HEK293 (cell line): ENCODE results near the gene SPART.

Experiments used
- BCL11B ChIP-seq: fragments of 450-650 bp; formaldehyde crosslinking; IDR thresholded peaks from 2 replicates; pipeline ENCODE4 v1.5.1; 2016; ENCODE audit warnings: low read depth, missing biosample characterization, missing genetic modification characterization
- IKZF3 ChIP-seq: fragments of 450-650 bp; IDR thresholded peaks from 2 replicates; pipeline ENCODE4 v1.5.0; 2018; ENCODE audit warnings: missing biosample characterization, mild to moderate bottlenecking, missing genetic modification characterization, moderate library complexity
- MEIS1 ChIP-seq: sonication (generic); formaldehyde crosslinking; IDR thresholded peaks from 2 replicates; pipeline ENCODE4 v1.8.1; 2022; ENCODE audit warnings: missing genetic modification reagents, mild to moderate bottlenecking, borderline replicate concordance
- YY1 ChIP-seq: fragments of 450-650 bp; formaldehyde crosslinking; IDR thresholded peaks from 2 replicates; pipeline ENCODE4 v1.5.1; 2018; ENCODE audit warnings: missing biosample characterization, missing genetic modification characterization
- ZFHX2 ChIP-seq: fragments of 450-650 bp; formaldehyde crosslinking; conservative IDR thresholded peaks from 2 replicates; pipeline ENCODE4 v1.5.1; 2016; ENCODE audit warnings: missing biosample characterization, missing genetic modification characterization
- ZNF174 ChIP-seq: fragments of 450-650 bp; formaldehyde crosslinking; IDR thresholded peaks from 2 replicates; pipeline ENCODE4 v1.5.0; 2017; ENCODE audit warnings: missing biosample characterization, mild to moderate bottlenecking, missing genetic modification characterization
- ZNF202 ChIP-seq: fragments of 450-650 bp; formaldehyde crosslinking; IDR thresholded peaks from 2 replicates; pipeline ENCODE4 v1.5.1; 2016; ENCODE audit warnings: missing biosample characterization, missing genetic modification characterization, borderline replicate concordance
- ZNF248 ChIP-seq: fragments of 450-650 bp; formaldehyde crosslinking; IDR thresholded peaks from 2 replicates; pipeline ENCODE4 v1.5.1; 2017; ENCODE audit warnings: missing biosample characterization, missing genetic modification characterization
- ZNF311 ChIP-seq: fragments of 450-650 bp; formaldehyde crosslinking; IDR thresholded peaks from 2 replicates; pipeline ENCODE4 v1.5.1; 2017; ENCODE audit warnings: missing biosample characterization, missing genetic modification characterization, borderline replicate concordance
- ZNF335 ChIP-seq: fragments of 450-650 bp; formaldehyde crosslinking; conservative IDR thresholded peaks from 2 replicates; pipeline ENCODE4 v1.5.1; 2016; ENCODE audit warnings: missing biosample characterization, missing genetic modification characterization
- ZNF449 ChIP-seq: fragments of 450-650 bp; formaldehyde crosslinking; IDR thresholded peaks from 2 replicates; pipeline ENCODE4 v1.5.1; 2017; ENCODE audit warnings: missing biosample characterization, mild to moderate bottlenecking, missing genetic modification characterization, moderate library complexity
- ZNF518A ChIP-seq: fragments of 450-650 bp; formaldehyde crosslinking; conservative IDR thresholded peaks from 2 replicates; pipeline ENCODE4 v1.5.1; 2016; ENCODE audit warnings: low read depth, missing biosample characterization, missing genetic modification characterization
- ZNF561 ChIP-seq: fragments of 450-650 bp; IDR thresholded peaks from 2 replicates; pipeline ENCODE4 v1.5.1; 2018; ENCODE audit warnings: missing biosample characterization, missing genetic modification characterization, borderline replicate concordance
- ZNF660 ChIP-seq: fragments of 450-650 bp; IDR thresholded peaks from 2 replicates; pipeline ENCODE4 v1.5.1; 2018; ENCODE audit warnings: missing biosample characterization, mild to moderate bottlenecking, missing genetic modification characterization
- ZNF704 ChIP-seq: fragments of 450-650 bp; formaldehyde crosslinking; IDR thresholded peaks from 2 replicates; pipeline ENCODE4 v1.5.1; 2016; ENCODE audit warnings: missing biosample characterization, missing genetic modification characterization
- ZNF776 ChIP-seq: fragments of 450-650 bp; formaldehyde crosslinking; IDR thresholded peaks from 2 replicates; pipeline ENCODE4 v1.5.0; 2017; ENCODE audit warnings: missing biosample characterization, missing genetic modification characterization, borderline replicate concordance
- ZNF777 ChIP-seq: fragments of 450-650 bp; formaldehyde crosslinking; IDR thresholded peaks from 2 replicates; pipeline ENCODE4 v1.5.1; 2017; ENCODE audit warnings: missing biosample characterization, missing genetic modification characterization, borderline replicate concordance
- ZNF791 ChIP-seq: fragments of 450-650 bp; formaldehyde crosslinking; IDR thresholded peaks from 2 replicates; pipeline ENCODE4 v1.5.1; 2016; ENCODE audit warnings: missing biosample characterization, missing genetic modification characterization
- ZNF843 ChIP-seq: fragments of 450-650 bp; formaldehyde crosslinking; IDR thresholded peaks from 2 replicates; pipeline ENCODE4 v1.5.1; 2016; ENCODE audit warnings: missing biosample characterization, missing genetic modification characterization
- TF ChIP-seq, protein P1 (sequence below): fragments of 450-650 bp; formaldehyde crosslinking; IDR thresholded peaks from 2 replicates; pipeline ENCODE4 v1.5.1; 2016; ENCODE audit warnings: missing biosample characterization, missing genetic modification characterization
- TF ChIP-seq, protein P2 (sequence below): fragments of 450-650 bp; formaldehyde crosslinking; IDR thresholded peaks from 2 replicates; pipeline ENCODE4 v1.5.1; 2016; ENCODE audit warnings: missing biosample characterization, missing genetic modification characterization
- TF ChIP-seq, protein P3 (sequence below): sonication (generic); formaldehyde crosslinking; IDR thresholded peaks from 2 replicates; pipeline ENCODE4 v1.8.1; 2022; ENCODE audit warnings: mild to moderate bottlenecking, moderate library complexity, missing genetic modification reagents
- TF ChIP-seq, protein P4 (sequence below): fragments of 450-650 bp; formaldehyde crosslinking; IDR thresholded peaks from 2 replicates; pipeline ENCODE4 v1.5.1; 2016; ENCODE audit warnings: missing biosample characterization, missing genetic modification characterization

The SPART gene

DNA sequence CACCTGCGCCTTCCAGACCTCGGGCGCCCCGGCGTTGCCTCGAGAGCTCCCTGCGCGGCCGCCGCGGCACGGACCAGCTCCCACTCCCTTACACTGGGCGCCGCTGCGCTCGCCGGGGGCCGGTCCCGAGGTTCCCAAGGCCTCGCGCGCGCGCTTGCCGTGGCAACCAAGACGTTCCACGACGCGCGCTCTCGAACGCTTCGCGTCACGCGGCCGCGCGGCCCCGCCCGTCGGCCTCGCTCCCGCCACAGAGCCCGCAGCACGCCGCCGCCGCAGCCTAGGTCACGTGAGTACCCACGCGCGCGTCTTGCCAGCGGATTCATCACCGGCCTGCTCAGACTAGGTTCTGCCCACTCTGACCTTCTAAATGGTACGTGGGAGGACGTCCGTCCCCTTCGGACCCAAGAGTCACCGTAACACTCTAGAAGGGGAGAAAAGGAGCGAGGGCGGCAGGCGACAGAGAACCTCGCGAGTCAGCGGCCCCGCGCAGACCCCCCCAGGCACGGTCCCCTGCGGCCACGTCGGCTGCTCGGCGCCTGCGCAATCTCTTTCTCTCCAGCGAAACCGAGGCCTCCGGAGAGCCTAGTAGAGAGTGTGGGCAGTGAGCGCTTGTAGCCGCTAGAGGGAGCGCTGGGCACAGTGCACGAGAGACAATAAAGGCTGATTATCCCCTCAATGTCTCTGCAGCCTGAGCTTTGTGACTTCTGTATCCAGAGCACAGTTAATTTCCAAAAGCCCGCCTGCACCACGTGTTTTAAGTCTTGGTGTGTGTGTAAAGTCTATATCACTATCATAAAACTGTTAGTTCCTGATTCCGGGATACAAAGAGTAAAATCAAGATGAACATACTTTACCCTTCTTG, at the start of gene SPART (continued):
- TF ChIP-seq, protein P1, sequence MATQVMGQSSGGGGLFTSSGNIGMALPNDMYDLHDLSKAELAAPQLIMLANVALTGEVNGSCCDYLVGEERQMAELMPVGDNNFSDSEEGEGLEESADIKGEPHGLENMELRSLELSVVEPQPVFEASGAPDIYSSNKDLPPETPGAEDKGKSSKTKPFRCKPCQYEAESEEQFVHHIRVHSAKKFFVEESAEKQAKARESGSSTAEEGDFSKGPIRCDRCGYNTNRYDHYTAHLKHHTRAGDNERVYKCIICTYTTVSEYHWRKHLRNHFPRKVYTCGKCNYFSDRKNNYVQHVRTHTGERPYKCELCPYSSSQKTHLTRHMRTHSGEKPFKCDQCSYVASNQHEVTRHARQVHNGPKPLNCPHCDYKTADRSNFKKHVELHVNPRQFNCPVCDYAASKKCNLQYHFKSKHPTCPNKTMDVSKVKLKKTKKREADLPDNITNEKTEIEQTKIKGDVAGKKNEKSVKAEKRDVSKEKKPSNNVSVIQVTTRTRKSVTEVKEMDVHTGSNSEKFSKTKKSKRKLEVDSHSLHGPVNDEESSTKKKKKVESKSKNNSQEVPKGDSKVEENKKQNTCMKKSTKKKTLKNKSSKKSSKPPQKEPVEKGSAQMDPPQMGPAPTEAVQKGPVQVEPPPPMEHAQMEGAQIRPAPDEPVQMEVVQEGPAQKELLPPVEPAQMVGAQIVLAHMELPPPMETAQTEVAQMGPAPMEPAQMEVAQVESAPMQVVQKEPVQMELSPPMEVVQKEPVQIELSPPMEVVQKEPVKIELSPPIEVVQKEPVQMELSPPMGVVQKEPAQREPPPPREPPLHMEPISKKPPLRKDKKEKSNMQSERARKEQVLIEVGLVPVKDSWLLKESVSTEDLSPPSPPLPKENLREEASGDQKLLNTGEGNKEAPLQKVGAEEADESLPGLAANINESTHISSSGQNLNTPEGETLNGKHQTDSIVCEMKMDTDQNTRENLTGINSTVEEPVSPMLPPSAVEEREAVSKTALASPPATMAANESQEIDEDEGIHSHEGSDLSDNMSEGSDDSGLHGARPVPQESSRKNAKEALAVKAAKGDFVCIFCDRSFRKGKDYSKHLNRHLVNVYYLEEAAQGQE (tag by site-specific recombination): no peak
- TF ChIP-seq ZNF660 (tag by site-specific recombination) (peak; percentile 70), ZNF776 (tag by site-specific recombination) (no peak), ZNF311 (tag by site-specific recombination) (no peak), ZNF791 (no peak), ZNF202 (tag by site-specific recombination) (no peak), ZNF518A (tag by site-specific recombination) (no peak), IKZF3 (tag by site-specific recombination) (no peak), ZFHX2 (peak; percentile 80), ZNF248 (tag by site-specific recombination) (no peak), YY1 (tag by site-specific recombination) (no peak), ZNF777 (tag by site-specific recombination) (no peak), MEIS1 (CRISPR knock-in tag) (no peak), BCL11B (tag by site-specific recombination) (no peak), ZNF335 (tag by site-specific recombination) (peak; percentile 53), ZNF174 (no peak), ZNF449 (tag by site-specific recombination) (no peak), ZNF704 (tag by site-specific recombination) (no peak), ZNF843 (tag by site-specific recombination) (no peak), ZNF561 (tag by site-specific recombination) (0 out of 2 replicates have a peak, but pooled peaks have one; percentile 45)
- TF ChIP-seq, protein P2, sequence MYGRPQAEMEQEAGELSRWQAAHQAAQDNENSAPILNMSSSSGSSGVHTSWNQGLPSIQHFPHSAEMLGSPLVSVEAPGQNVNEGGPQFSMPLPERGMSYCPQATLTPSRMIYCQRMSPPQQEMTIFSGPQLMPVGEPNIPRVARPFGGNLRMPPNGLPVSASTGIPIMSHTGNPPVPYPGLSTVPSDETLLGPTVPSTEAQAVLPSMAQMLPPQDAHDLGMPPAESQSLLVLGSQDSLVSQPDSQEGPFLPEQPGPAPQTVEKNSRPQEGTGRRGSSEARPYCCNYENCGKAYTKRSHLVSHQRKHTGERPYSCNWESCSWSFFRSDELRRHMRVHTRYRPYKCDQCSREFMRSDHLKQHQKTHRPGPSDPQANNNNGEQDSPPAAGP (tag by site-specific recombination): no peak
- TF ChIP-seq, protein P3, sequence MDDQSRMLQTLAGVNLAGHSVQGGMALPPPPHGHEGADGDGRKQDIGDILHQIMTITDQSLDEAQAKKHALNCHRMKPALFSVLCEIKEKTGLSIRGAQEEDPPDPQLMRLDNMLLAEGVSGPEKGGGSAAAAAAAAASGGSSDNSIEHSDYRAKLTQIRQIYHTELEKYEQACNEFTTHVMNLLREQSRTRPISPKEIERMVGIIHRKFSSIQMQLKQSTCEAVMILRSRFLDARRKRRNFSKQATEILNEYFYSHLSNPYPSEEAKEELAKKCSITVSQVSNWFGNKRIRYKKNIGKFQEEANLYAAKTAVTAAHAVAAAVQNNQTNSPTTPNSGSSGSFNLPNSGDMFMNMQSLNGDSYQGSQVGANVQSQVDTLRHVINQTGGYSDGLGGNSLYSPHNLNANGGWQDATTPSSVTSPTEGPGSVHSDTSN: no peak
- TF ChIP-seq, protein P4, sequence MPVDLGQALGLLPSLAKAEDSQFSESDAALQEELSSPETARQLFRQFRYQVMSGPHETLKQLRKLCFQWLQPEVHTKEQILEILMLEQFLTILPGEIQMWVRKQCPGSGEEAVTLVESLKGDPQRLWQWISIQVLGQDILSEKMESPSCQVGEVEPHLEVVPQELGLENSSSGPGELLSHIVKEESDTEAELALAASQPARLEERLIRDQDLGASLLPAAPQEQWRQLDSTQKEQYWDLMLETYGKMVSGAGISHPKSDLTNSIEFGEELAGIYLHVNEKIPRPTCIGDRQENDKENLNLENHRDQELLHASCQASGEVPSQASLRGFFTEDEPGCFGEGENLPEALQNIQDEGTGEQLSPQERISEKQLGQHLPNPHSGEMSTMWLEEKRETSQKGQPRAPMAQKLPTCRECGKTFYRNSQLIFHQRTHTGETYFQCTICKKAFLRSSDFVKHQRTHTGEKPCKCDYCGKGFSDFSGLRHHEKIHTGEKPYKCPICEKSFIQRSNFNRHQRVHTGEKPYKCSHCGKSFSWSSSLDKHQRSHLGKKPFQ (tag by site-specific recombination): no peak
